HL-60 (cell line): Measurements from ENCODE around the gene ARL5B.
"Not testable (repeated sequence)": the region's sequence is repeated elsewhere in the genome, so short reads cannot be mapped to it uniquely, and the experiment has no call there.

Experiments used
- DNase-seq, 2 experiments: peaks; one replicate each; pipeline ENCODE4 v3.0.0-alpha.2; 2010 to 2020; ENCODE audit warnings: low read depth in 1 of 2, low spot score in 1 of 2
- H3K27ac ChIP-seq: fragments of 250-450 bp; sonication (Bioruptor Pico); replicated peaks from 2 replicates; pipeline ENCODE4 v1.5.1; 2020; ENCODE audit warnings: mild to moderate bottlenecking, moderate library complexity
- H3K27me3 ChIP-seq: fragments of 250-450 bp; sonication (Bioruptor Pico); 2 replicates; pipeline ENCODE4 v1.5.1; 2021; ENCODE audit warnings: mild to moderate bottlenecking, moderate library complexity; ENCODE audit not compliant: insufficient read depth, poor library complexity, severe bottlenecking
- H3K4me3 ChIP-seq: replicated peaks from 2 replicates; pipeline ENCODE4 v1.5.1; 2011; ENCODE audit warnings: mild to moderate bottlenecking, control low read depth, low read length; ENCODE audit not compliant: insufficient read depth
- CTCF ChIP-seq: IDR thresholded peaks from one replicate; pipeline ENCODE4 v1.5.1; 2011; ENCODE audit warnings: low read length, control low read depth, inconsistent platforms; ENCODE audit not compliant: insufficient read depth
- GABPA ChIP-seq: IDR thresholded peaks from 2 replicates; pipeline ENCODE4 v1.6.1; 2012; ENCODE audit warnings: low read depth
- POLR2AphosphoS5 ChIP-seq: IDR thresholded peaks from 2 replicates; pipeline ENCODE4 v1.6.1; 2012; ENCODE audit warnings: low read depth
- REST ChIP-seq: IDR thresholded peaks from 2 replicates; pipeline ENCODE4 v1.6.1; 2012; ENCODE audit warnings: low read depth; ENCODE audit not compliant: insufficient replicate concordance
- SPI1 ChIP-seq: IDR thresholded peaks from 2 replicates; pipeline ENCODE4 v1.6.1; 2012; ENCODE audit warnings: low read depth, mild to moderate bottlenecking, borderline replicate concordance

ARL5B gene

DNA sequence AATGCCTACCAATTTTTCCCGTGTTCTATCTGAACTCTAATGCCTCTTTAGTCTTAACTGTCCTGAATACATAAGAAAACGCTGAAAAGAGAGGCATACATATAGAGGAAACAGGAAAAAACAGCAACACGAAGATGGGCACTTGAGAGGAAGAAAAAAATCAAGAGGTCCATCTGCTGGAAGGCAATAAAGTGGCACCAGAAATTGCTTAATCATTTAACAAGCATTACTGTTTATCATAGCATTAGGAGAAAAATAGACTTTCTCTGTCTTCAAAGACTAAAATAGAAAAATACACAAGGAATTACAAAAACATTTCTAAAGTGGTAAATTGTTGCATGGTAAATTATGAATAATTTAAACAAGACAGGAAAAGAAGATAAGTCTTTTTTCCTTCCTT, 42.9 kb upstream of the ARL5B start:
- no peak for TF ChIP-seq CTCF
- no peak for TF ChIP-seq POLR2AphosphoS5
- TF ChIP-seq GABPA = no peak
- no peak for TF ChIP-seq REST
- no peak for TF ChIP-seq SPI1
- H3K27me3 ChIP-seq = no peaks in the 10 kb centered on the region
- no peak overlapping the region for H3K27ac ChIP-seq
- DNase-seq = no peak
- H3K4me3 ChIP-seq = no peak overlapping the region

GRCh38 chr10:18619016-18619415, 40.2 kb upstream of the ARL5B start:
- Histone ChIP-seq H3K4me3 (no peak overlapping the region), H3K27me3 (no peaks in the 10 kb centered on the region), H3K27ac (no peak overlapping the region)
- TF ChIP-seq CTCF = no peak
- TF ChIP-seq POLR2AphosphoS5 = no peak
- TF ChIP-seq GABPA = no peak
- DNase-seq = no peak

GRCh38 chr10:18620856-18621255, 38.4 kb upstream of the ARL5B start:
- H3K27me3 ChIP-seq = no peaks in the 10 kb centered on the region
- H3K27ac ChIP-seq = no peak overlapping the region
- TF ChIP-seq GABPA = no peak
- TF ChIP-seq SPI1 = no peak
- TF ChIP-seq CTCF = no peak
- no peak for TF ChIP-seq POLR2AphosphoS5
- no peak for TF ChIP-seq REST
- DNase-seq = no peak
- H3K4me3 ChIP-seq = no peak overlapping the region

DNA sequence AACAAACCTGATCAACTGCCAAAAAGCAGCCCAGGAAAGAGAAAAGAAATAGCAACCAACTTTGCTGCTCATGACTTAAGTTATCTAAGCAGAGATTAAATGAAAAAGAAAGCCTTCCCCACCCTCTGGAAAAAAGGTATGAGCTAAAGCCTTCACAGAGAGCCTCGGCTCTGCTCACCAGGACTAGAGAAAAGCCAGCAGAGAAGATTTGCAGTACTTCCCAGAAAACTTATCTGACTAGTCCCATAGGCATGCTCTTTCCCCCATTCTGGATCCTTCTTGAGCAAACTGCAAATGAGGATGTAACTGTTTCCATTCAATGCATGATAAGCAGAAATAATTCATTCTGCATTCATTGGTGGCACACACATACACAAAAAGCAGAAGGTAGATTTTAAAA, 35.6 kb upstream of the ARL5B start:
- H3K27ac ChIP-seq = not testable (repeated sequence)

More for the DNA sequence above, 35.6 kb upstream of the ARL5B start:
- H3K27me3 ChIP-seq, H3K4me3 ChIP-seq, DNase-seq: not testable (repeated sequence)
